Liver (tissue), 9 donors: ENCODE data around the gene CDC42BPB. TPM values are rescaled to one million over a fixed set of nuclear protein-coding genes. Genes with fewer than 3 reads are reported as not detected.

Experiments used
- DNase-seq: peaks from one replicate; pipeline ENCODE4 v3.0.0-alpha.2; 2017; ENCODE audit warnings: low spot score
- H3K27ac ChIP-seq, 2 donors: one replicate each; pipeline ENCODE4 v1.7.0; 2013; ENCODE audit warnings: inconsistent platforms in 2 of 2, low read length in 2 of 2, control low read depth in 1 of 2, low read depth in 1 of 2, mild to moderate bottlenecking in 1 of 2
- H3K27me3 ChIP-seq, 4 donors: one replicate each; pipeline versions ENCODE4 v1.6.1 to v1.7.0; 2013; ENCODE audit warnings: low read length in 3 of 4, inconsistent platforms in 1 of 4, mild to moderate bottlenecking in 1 of 4, moderate library complexity in 1 of 4; ENCODE audit not compliant: control insufficient read depth in 4 of 4, insufficient read depth in 4 of 4
- H3K36me3 ChIP-seq, 4 donors: one replicate each; pipeline versions ENCODE4 v1.6.1 to v1.7.0; 2013; ENCODE audit warnings: low read length in 3 of 4, mild to moderate bottlenecking in 3 of 4, low read depth in 1 of 4, moderate library complexity in 1 of 4; ENCODE audit not compliant: control insufficient read depth in 4 of 4, insufficient read depth in 3 of 4
- H3K4me1 ChIP-seq, 4 donors: one replicate each; pipeline versions ENCODE4 v1.6.1 to v1.7.0; 2013; ENCODE audit warnings: low read length in 3 of 4, mild to moderate bottlenecking in 3 of 4, moderate library complexity in 1 of 4; ENCODE audit not compliant: control insufficient read depth in 4 of 4, insufficient read depth in 4 of 4
- H3K4me3 ChIP-seq, 3 donors: one replicate each; pipeline versions ENCODE4 v1.6.1 to v1.7.0; 2013; ENCODE audit warnings: low read length in 3 of 3, control low read depth in 1 of 3, low read depth in 1 of 3, mild to moderate bottlenecking in 1 of 3
- H3K9ac ChIP-seq, 2 donors: one replicate each; pipeline ENCODE4 v1.7.0; 2013; ENCODE audit warnings: low read length in 2 of 2, mild to moderate bottlenecking in 2 of 2, moderate library complexity in 2 of 2, control low read depth in 1 of 2, low read depth in 1 of 2
- H3K9me3 ChIP-seq, 4 donors: one replicate each; pipeline versions ENCODE4 v1.6.1 to v1.7.0; 2013; ENCODE audit warnings: low read length in 3 of 4; ENCODE audit not compliant: control insufficient read depth in 4 of 4
- CTCF ChIP-seq: fragments of 150-350 bp; IDR thresholded peaks from 2 replicates; pipeline ENCODE4 v1.5.1; 2017; ENCODE audit warnings: improper control_type of control experiment, low read depth, low read length; ENCODE audit not compliant: missing input control
- FOXA1 ChIP-seq: IDR thresholded peaks from 2 replicates; pipeline ENCODE4 v1.6.1; 2016; ENCODE audit warnings: antibody characterized with exemption
- FOXA2 ChIP-seq: IDR thresholded peaks from 2 replicates; pipeline ENCODE4 v1.6.1; 2016; ENCODE audit warnings: antibody characterized with exemption
- GABPA ChIP-seq, 2 donors: IDR thresholded peaks in 1 of 2; conservative IDR thresholded peaks in 1 of 2; 2 replicates each; pipeline ENCODE4 v1.6.1; 2016; ENCODE audit warnings: antibody characterized with exemption in 2 of 2, mild to moderate bottlenecking in 1 of 2, moderate library complexity in 1 of 2
- HNF4G ChIP-seq: IDR thresholded peaks from 2 replicates; pipeline ENCODE4 v1.6.1; 2016; ENCODE audit warnings: antibody characterized with exemption
- JUND ChIP-seq, 2 donors: IDR thresholded peaks; 2 replicates each; pipeline ENCODE4 v1.6.1; 2016; ENCODE audit warnings: antibody characterized with exemption in 2 of 2
- NR2F2 ChIP-seq: IDR thresholded peaks from 2 replicates; pipeline ENCODE4 v1.6.1; 2016; ENCODE audit warnings: antibody characterized with exemption
- RAD21 ChIP-seq, 2 donors: IDR thresholded peaks; 2 replicates each; pipeline ENCODE4 v1.6.1; 2016; ENCODE audit warnings: antibody characterized with exemption in 2 of 2, mild to moderate bottlenecking in 2 of 2
- RXRA ChIP-seq, 2 donors: IDR thresholded peaks; 2 replicates each; pipeline ENCODE4 v1.6.1; 2017 to 2018; ENCODE audit warnings: antibody characterized with exemption in 2 of 2, mild to moderate bottlenecking in 1 of 2
- SP1 ChIP-seq: IDR thresholded peaks from 2 replicates; pipeline ENCODE4 v1.6.1; 2018; ENCODE audit warnings: antibody characterized with exemption, mild to moderate bottlenecking
- YY1 ChIP-seq: IDR thresholded peaks from 2 replicates; pipeline ENCODE4 v1.6.1; 2016; ENCODE audit warnings: antibody characterized with exemption, mild to moderate bottlenecking
- ZBTB33 ChIP-seq: IDR thresholded peaks from 2 replicates; pipeline ENCODE4 v1.6.1; 2016; ENCODE audit warnings: antibody characterized with exemption
- WGBS: extraction: QIAGEN DNeasy Blood & Tissue Kit; methylation state at CpG from one replicate; pipeline ENCODE4 v1.1.7; 2013; 5-methylcytosine and 5-hydroxymethylcytosine counted together
- polyA plus RNA-seq, 2 donors: library from polyadenylated mRNA; stranded (reverse) in 1 of 2; unstranded in 1 of 2; fragments of 200-250 nt in 1 of 2; fragments of >200 nt in 1 of 2; fragmentation: Nextera tagmentation in 1 of 2; extraction: Ambion mirVana in 1 of 2; gene quantifications; one replicate each; pipeline versions ENCODE4 v1.2.1 to v1.2.3, GENCODE V29; 2013 to 2015
- total RNA-seq, 2 donors: library from RNA; depleted of rRNA; stranded (reverse); fragments of >200 nt; gene quantifications; one replicate each; pipeline ENCODE4 v1.2.3, GENCODE V29; 2014
- TF ChIP-seq, protein P1 (sequence below): IDR thresholded peaks from 2 replicates; pipeline ENCODE4 v1.6.1; 2016; ENCODE audit warnings: antibody characterized with exemption
- TF ChIP-seq, protein P2 (sequence below): IDR thresholded peaks from 2 replicates; pipeline ENCODE4 v1.6.1; 2016; ENCODE audit warnings: antibody characterized with exemption, mild to moderate bottlenecking
- TF ChIP-seq, protein P3 (sequence below): IDR thresholded peaks from 2 replicates; pipeline ENCODE4 v1.6.1; 2016; ENCODE audit warnings: antibody characterized with exemption
- donor health status: healthy.
- donor health status: healthy.
- donor health status: healthy.
- donor health status: healthy.
- donor health status: healthy.

The CDC42BPB gene
- total and polyA plus RNA-seq, 4 donors = 4.1 to 78.7 (median 29.7) TPM

DNA sequence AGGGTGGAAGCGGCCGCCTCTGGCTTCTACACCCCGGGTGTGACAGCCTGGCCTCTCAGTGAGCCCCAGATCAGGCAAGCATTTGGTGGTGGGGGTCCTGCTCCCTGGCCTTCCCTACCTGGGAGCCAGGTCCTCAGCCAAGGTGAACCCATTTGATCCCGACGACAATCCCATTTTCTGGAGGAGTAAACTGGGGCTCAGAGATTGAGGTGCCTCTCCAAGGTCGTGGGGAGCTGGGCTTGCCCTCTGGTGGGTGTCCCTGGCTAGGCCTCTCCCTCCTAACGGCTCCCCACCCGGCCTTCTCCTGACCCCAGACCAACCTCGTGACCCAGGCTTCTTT, 34.5 kb upstream of the CDC42BPB start:
- TF ChIP-seq, protein P1, sequence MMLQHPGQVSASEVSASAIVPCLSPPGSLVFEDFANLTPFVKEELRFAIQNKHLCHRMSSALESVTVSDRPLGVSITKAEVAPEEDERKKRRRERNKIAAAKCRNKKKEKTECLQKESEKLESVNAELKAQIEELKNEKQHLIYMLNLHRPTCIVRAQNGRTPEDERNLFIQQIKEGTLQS = no peak
- TF ChIP-seq SP1 (no peak), YY1 (no peak), FOXA1 (no peak), NR2F2 (no peak), GABPA (IDR thresholded peaks at IDR 0.05 in 1 of 2, conservative IDR thresholded peaks at IDR 0.05 in 1 of 2) (no peak)
- TF ChIP-seq, protein P2, sequence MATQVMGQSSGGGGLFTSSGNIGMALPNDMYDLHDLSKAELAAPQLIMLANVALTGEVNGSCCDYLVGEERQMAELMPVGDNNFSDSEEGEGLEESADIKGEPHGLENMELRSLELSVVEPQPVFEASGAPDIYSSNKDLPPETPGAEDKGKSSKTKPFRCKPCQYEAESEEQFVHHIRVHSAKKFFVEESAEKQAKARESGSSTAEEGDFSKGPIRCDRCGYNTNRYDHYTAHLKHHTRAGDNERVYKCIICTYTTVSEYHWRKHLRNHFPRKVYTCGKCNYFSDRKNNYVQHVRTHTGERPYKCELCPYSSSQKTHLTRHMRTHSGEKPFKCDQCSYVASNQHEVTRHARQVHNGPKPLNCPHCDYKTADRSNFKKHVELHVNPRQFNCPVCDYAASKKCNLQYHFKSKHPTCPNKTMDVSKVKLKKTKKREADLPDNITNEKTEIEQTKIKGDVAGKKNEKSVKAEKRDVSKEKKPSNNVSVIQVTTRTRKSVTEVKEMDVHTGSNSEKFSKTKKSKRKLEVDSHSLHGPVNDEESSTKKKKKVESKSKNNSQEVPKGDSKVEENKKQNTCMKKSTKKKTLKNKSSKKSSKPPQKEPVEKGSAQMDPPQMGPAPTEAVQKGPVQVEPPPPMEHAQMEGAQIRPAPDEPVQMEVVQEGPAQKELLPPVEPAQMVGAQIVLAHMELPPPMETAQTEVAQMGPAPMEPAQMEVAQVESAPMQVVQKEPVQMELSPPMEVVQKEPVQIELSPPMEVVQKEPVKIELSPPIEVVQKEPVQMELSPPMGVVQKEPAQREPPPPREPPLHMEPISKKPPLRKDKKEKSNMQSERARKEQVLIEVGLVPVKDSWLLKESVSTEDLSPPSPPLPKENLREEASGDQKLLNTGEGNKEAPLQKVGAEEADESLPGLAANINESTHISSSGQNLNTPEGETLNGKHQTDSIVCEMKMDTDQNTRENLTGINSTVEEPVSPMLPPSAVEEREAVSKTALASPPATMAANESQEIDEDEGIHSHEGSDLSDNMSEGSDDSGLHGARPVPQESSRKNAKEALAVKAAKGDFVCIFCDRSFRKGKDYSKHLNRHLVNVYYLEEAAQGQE = no peak
- no peak overlapping the region for H3K27ac ChIP-seq
- no peak for DNase-seq
- H3K27me3 ChIP-seq = no peaks in the 10 kb centered on the region
- peaks cover 7 to 39% (median 20%) of the 10 kb centered on the region in 4 donors for H3K4me1 ChIP-seq
- no peaks in the 10 kb centered on the region for H3K36me3 ChIP-seq
- H3K4me3 ChIP-seq = peak overlapping the region in 2 of 3 donors; percentile 52 to 59
- H3K9me3 ChIP-seq = no peaks in the 10 kb centered on the region
- H3K9ac ChIP-seq = no peak overlapping the region
- WGBS = 49% methylated on average over 9 of the region's 9 CpGs

GRCh38 chr14:103091041-103091882, 33.9 kb upstream of the CDC42BPB start:
- H3K27ac ChIP-seq = no peak overlapping the region
- WGBS = 13% methylated on average over 69 of the region's 69 CpGs

More at GRCh38 chr14:103091041-103091882, 33.9 kb upstream of the CDC42BPB start:
- Histone ChIP-seq H3K9ac (no peak overlapping the region), H3K4me3 (peak overlapping the region in 2 of 3 donors; percentile 52 to 59), H3K27me3 (no peaks in the 10 kb centered on the region), H3K9me3 (no peaks in the 10 kb centered on the region), H3K36me3 (no peaks in the 10 kb centered on the region), H3K4me1 (peaks cover 7 to 34% (median 20%) of the 10 kb centered on the region in 4 donors)
- DNase-seq = peak; percentile 63
- no peak for TF ChIP-seq ZBTB33
- TF ChIP-seq SP1 = no peak
- TF ChIP-seq JUND (IDR thresholded peaks at IDR 0.05) = no peak
- TF ChIP-seq RAD21 (IDR thresholded peaks at IDR 0.05) = peak in 1 of 2 donors; percentile 62
- TF ChIP-seq, protein P2 = no peak
- no peak for TF ChIP-seq HNF4G
- TF ChIP-seq, protein P3, sequence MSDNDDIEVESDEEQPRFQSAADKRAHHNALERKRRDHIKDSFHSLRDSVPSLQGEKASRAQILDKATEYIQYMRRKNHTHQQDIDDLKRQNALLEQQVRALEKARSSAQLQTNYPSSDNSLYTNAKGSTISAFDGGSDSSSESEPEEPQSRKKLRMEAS = no peak
- no peak for TF ChIP-seq FOXA2
- TF ChIP-seq CTCF = peak; percentile 40
- TF ChIP-seq RXRA (IDR thresholded peaks at IDR 0.05) = no peak
